MM.1S (cell line): Measurements from ENCODE around the gene CHRNA4.

Source experiments
- EZH2 ChIP-seq: fragments of 300-600 bp; sonication (generic); optimal IDR thresholded peaks from 2 replicates; pipeline ENCODE3; 2017; ENCODE audit warnings: low read depth, mild to moderate bottlenecking, antibody characterized with exemption, low read length, mixed read lengths
- TF ChIP-seq, protein P1 (sequence below): fragments of 300-600 bp; sonication (generic); IDR thresholded peaks from 2 replicates; pipeline ENCODE4 v1.5.1; 2016; ENCODE audit warnings: antibody characterized with exemption, low read length, mixed read lengths

GRCh38 chr20:63402181-63402859 is 41.2 kb upstream of the CHRNA4 start:
- TF ChIP-seq, protein P1, sequence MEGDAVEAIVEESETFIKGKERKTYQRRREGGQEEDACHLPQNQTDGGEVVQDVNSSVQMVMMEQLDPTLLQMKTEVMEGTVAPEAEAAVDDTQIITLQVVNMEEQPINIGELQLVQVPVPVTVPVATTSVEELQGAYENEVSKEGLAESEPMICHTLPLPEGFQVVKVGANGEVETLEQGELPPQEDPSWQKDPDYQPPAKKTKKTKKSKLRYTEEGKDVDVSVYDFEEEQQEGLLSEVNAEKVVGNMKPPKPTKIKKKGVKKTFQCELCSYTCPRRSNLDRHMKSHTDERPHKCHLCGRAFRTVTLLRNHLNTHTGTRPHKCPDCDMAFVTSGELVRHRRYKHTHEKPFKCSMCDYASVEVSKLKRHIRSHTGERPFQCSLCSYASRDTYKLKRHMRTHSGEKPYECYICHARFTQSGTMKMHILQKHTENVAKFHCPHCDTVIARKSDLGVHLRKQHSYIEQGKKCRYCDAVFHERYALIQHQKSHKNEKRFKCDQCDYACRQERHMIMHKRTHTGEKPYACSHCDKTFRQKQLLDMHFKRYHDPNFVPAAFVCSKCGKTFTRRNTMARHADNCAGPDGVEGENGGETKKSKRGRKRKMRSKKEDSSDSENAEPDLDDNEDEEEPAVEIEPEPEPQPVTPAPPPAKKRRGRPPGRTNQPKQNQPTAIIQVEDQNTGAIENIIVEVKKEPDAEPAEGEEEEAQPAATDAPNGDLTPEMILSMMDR = no peak
- TF ChIP-seq EZH2 = no peak
